Gastrocnemius medialis (tissue), 4 donors: ENCODE results near the gene CELF1.

Experiments used
- CTCF ChIP-seq, 5 experiments: fragments of 450-650 bp in 3 of 5; fragments of 200-600 bp in 2 of 5; sonication (generic) in 2 of 5; IDR thresholded peaks in 4 of 5; conservative IDR thresholded peaks in 1 of 5; 1 replicate in 4 of 5; 2 replicates in 1 of 5; pipeline ENCODE4 v1.5.1; 2016 to 2019; ENCODE audit warnings: antibody characterized with exemption in 5 of 5, mild to moderate bottlenecking in 3 of 5, moderate library complexity in 3 of 5
- POLR2A ChIP-seq, 2 donors: fragments of 450-650 bp; IDR thresholded peaks; one replicate each; pipeline ENCODE4 v1.6.1; 2017; ENCODE audit warnings: antibody characterized with exemption in 2 of 2, mild to moderate bottlenecking in 2 of 2, moderate library complexity in 2 of 2

GRCh38 chr11:47461876-47462275 lies 91.1 kb downstream of the CELF1 start:
- TF ChIP-seq POLR2A (IDR thresholded peaks at IDR 0.05) (no peak), CTCF (IDR thresholded peaks at IDR 0.05 in 4 of 5, conservative IDR thresholded peaks at IDR 0.05 in 1 of 5) (no peak)
